GM10266 (cell line): ENCODE measurements around the gene PPIL4.

Experiments used
- DNase-seq: peaks from one replicate; pipeline ENCODE4 v3.0.0; 2012; ENCODE audit errors: extremely low spot score
- CTCF ChIP-seq: IDR thresholded peaks from 2 replicates; pipeline ENCODE4 v1.5.1; 2012; ENCODE audit warnings: mild to moderate bottlenecking, low read depth; ENCODE audit not compliant: control insufficient read depth, insufficient read depth; ENCODE audit errors: missing control alignments

Gene PPIL4

GRCh38 chr6:149545754-149546471 lies at the start of gene PPIL4:
PPIL4 (minus strand) TSS chr6:149546043; CDS start chr6:149546005, 38 bp downstream.
- peak; percentile 87 for DNase-seq
- peak; percentile 76 for TF ChIP-seq CTCF

GRCh38 chr6:149593408-149593807 lies 47.6 kb upstream of the PPIL4 start:
- TF ChIP-seq CTCF = no peak
- DNase-seq = no peak

GRCh38 chr6:149592983-149593382 lies 47.1 kb upstream of the PPIL4 start:
- DNase-seq = no peak
- no peak for TF ChIP-seq CTCF

GRCh38 chr6:149586149-149586548 lies 40.3 kb upstream of the PPIL4 start:
- TF ChIP-seq CTCF = no peak
- no peak for DNase-seq

GRCh38 chr6:149581349-149581748 lies 35.5 kb upstream of the PPIL4 start:
- TF ChIP-seq CTCF = no peak
- DNase-seq = no peak

GRCh38 chr6:149580880-149581279 lies 35.0 kb upstream of the PPIL4 start:
- TF ChIP-seq CTCF = no peak
- DNase-seq = no peak

GRCh38 chr6:149567945-149568585 lies 22.2 kb upstream of the PPIL4 start:
- DNase-seq = peak; percentile 28
- no peak for TF ChIP-seq CTCF
